ENCODE results near the gene ADNP2.

Gene ADNP2

GRCh38 chr18:80166240-80166639 is 57.2 kb downstream of the ADNP2 start:
- TF ChIP-seq GATA1 (IDR thresholded peaks at IDR 0.05; ENCODE audit: low read depth, low read length): no peak
- TF ChIP-seq POLR2A (IDR thresholded peaks at IDR 0.05; ENCODE audit: low read length): no peak
- no peak for DNase-seq

- no peak for DNase-seq
- TF ChIP-seq POLR2A (IDR thresholded peaks at IDR 0.05; ENCODE audit: low read length): no peak
- TF ChIP-seq GATA1 (IDR thresholded peaks at IDR 0.05; ENCODE audit: low read depth, low read length): no peak
These were observed 57.7 kb downstream of the ADNP2 start for GRCh38 chr18:80166725-80167124.

GRCh38 chr18:80167331-80167730 is 58.3 kb downstream of the ADNP2 start:
- DNase-seq: no peak
- TF ChIP-seq POLR2A (IDR thresholded peaks at IDR 0.05; ENCODE audit: low read length) (no peak), GATA1 (IDR thresholded peaks at IDR 0.05; ENCODE audit: low read depth, low read length) (no peak)

GRCh38 chr18:80167931-80168330 is 58.9 kb downstream of the ADNP2 start:
- DNase-seq: no peak
- TF ChIP-seq POLR2A (IDR thresholded peaks at IDR 0.05; ENCODE audit: low read length): no peak
- no peak for TF ChIP-seq GATA1 (IDR thresholded peaks at IDR 0.05; ENCODE audit: low read depth, low read length)

- TF ChIP-seq POLR2A (IDR thresholded peaks at IDR 0.05; ENCODE audit: low read length): no peak
- no peak for TF ChIP-seq GATA1 (IDR thresholded peaks at IDR 0.05; ENCODE audit: low read depth, low read length)
- DNase-seq: no peak
These were observed 59.3 kb downstream of the ADNP2 start for GRCh38 chr18:80168346-80168745.

- no peak for TF ChIP-seq GATA1 (IDR thresholded peaks at IDR 0.05; ENCODE audit: low read depth, low read length)
- no peak for TF ChIP-seq POLR2A (IDR thresholded peaks at IDR 0.05; ENCODE audit: low read length)
- DNase-seq: no peak
These were observed 59.9 kb downstream of the ADNP2 start for GRCh38 chr18:80168982-80169381.

- no peak for TF ChIP-seq POLR2A (IDR thresholded peaks at IDR 0.05; ENCODE audit: low read length)
- TF ChIP-seq GATA1 (IDR thresholded peaks at IDR 0.05; ENCODE audit: low read depth, low read length): no peak
- DNase-seq: no peak
These were observed 60.5 kb downstream of the ADNP2 start for GRCh38 chr18:80169607-80170006.

- TF ChIP-seq GATA1 (IDR thresholded peaks at IDR 0.05; ENCODE audit: low read depth, low read length): no peak
- TF ChIP-seq POLR2A (IDR thresholded peaks at IDR 0.05; ENCODE audit: low read length): no peak
- no peak for DNase-seq
These were observed 61.5 kb downstream of the ADNP2 start for GRCh38 chr18:80170395-80171053.

GRCh38 chr18:80171054-80171872 is 62.2 kb downstream of the ADNP2 start:
- TF ChIP-seq POLR2A (IDR thresholded peaks at IDR 0.05; ENCODE audit: low read length): no peak
- TF ChIP-seq GATA1 (IDR thresholded peaks at IDR 0.05; ENCODE audit: low read depth, low read length): no peak
- DNase-seq: peak; percentile 51 to 71

- TF ChIP-seq GATA1 (IDR thresholded peaks at IDR 0.05; ENCODE audit: low read depth, low read length): no peak
- TF ChIP-seq POLR2A (IDR thresholded peaks at IDR 0.05; ENCODE audit: low read length): no peak
- DNase-seq: no peak
These were observed 63.0 kb downstream of the ADNP2 start for GRCh38 chr18:80172056-80172455.

GRCh38 chr18:80173060-80173459 is 64.0 kb downstream of the ADNP2 start:
- no peak for DNase-seq
- no peak for TF ChIP-seq GATA1 (IDR thresholded peaks at IDR 0.05; ENCODE audit: low read depth, low read length)
- TF ChIP-seq POLR2A (IDR thresholded peaks at IDR 0.05; ENCODE audit: low read length): no peak

GRCh38 chr18:80175451-80176204 is 66.6 kb downstream of the ADNP2 start:
- TF ChIP-seq GATA1 (IDR thresholded peaks at IDR 0.05; ENCODE audit: low read depth, low read length) (no peak), POLR2A (IDR thresholded peaks at IDR 0.05; ENCODE audit: low read length) (no peak)
- no peak for DNase-seq

- TF ChIP-seq GATA1 (IDR thresholded peaks at IDR 0.05; ENCODE audit: low read depth, low read length): no peak
- TF ChIP-seq POLR2A (IDR thresholded peaks at IDR 0.05; ENCODE audit: low read length): no peak
- DNase-seq: no peak
These were observed 67.4 kb downstream of the ADNP2 start for GRCh38 chr18:80176334-80177073.

All from erythroblast (primary cell).